ENCODE data around the gene APOC1.
"Not testable (repeated sequence)": the region's sequence is repeated elsewhere in the genome, so short reads cannot be mapped to it uniquely, and the experiment has no call there.

The APOC1 gene

GRCh38 chr19:44914433-44915206 lies at the start of gene APOC1:
Gene APOC1 (plus strand): TSS chr19:44914608. CDS start chr19:44914892, 284 bp downstream.
- peak; percentile 80 for DNase-seq

- DNase-seq: no peak
Measured at GRCh38 chr19:44865196-44865767, 49.1 kb upstream of the APOC1 start.

GRCh38 chr19:44866664-44867063 lies 47.7 kb upstream of the APOC1 start:
- no peak for DNase-seq

GRCh38 chr19:44867578-44867977 lies 46.8 kb upstream of the APOC1 start:
- no peak for DNase-seq

- DNase-seq: no peak
Measured at GRCh38 chr19:44869733-44870470, 44.5 kb upstream of the APOC1 start.

GRCh38 chr19:44871809-44872208 lies 42.6 kb upstream of the APOC1 start:
- no peak for DNase-seq

GRCh38 chr19:44872661-44873060 lies 41.7 kb upstream of the APOC1 start:
- DNase-seq: no peak

- no peak for DNase-seq
Measured at GRCh38 chr19:44874317-44874716, 40.1 kb upstream of the APOC1 start.

- DNase-seq: no peak
Measured at GRCh38 chr19:44875666-44876451, 38.5 kb upstream of the APOC1 start.

- no peak for DNase-seq
Measured at GRCh38 chr19:44876930-44877535, 37.4 kb upstream of the APOC1 start.

- DNase-seq: no peak
Measured at GRCh38 chr19:44878120-44878865, 36.1 kb upstream of the APOC1 start.

- DNase-seq: no peak
Measured at GRCh38 chr19:44879309-44880065, 34.9 kb upstream of the APOC1 start.

- no peak for DNase-seq
Measured at GRCh38 chr19:44882063-44882462, 32.3 kb upstream of the APOC1 start.

GRCh38 chr19:44882619-44883397 lies 31.6 kb upstream of the APOC1 start:
- not testable (repeated sequence) for DNase-seq

- no peak for DNase-seq
Measured at GRCh38 chr19:44883922-44884321, 30.5 kb upstream of the APOC1 start.

GRCh38 chr19:44884566-44884965 lies 29.8 kb upstream of the APOC1 start:
- no peak for DNase-seq

- no peak for DNase-seq
Measured at GRCh38 chr19:44886141-44886540, 28.3 kb upstream of the APOC1 start.

GRCh38 chr19:44887648-44888047 lies 26.8 kb upstream of the APOC1 start:
- no peak for DNase-seq

GRCh38 chr19:44888335-44888734 lies 26.1 kb upstream of the APOC1 start:
- DNase-seq: not testable (repeated sequence)

- no peak for DNase-seq
Measured at GRCh38 chr19:44889830-44890365, 24.5 kb upstream of the APOC1 start.
